WTC11 (cell line): ENCODE results near the gene SLC35F2. TPM values are rescaled to one million over a fixed set of nuclear protein-coding genes. Genes with fewer than 3 reads are reported as not detected.

Experiments used
- ATAC-seq: fragments of 200-7000 bp; cut with Tn5 transposase; 2 replicates; pipeline ENCODE4 v1.10.0; 2021; ENCODE audit warnings: mild to moderate bottlenecking, moderate library complexity
- CTCF ChIA-PET: fragments of 300-600 bp; sonication (Branson Sonifier 250); formaldehyde crosslinking; loops from one replicate; lab custom pipeline; 2021; ENCODE audit warnings: antibody characterized with exemption; lab: Charles Lee
- POLR2A ChIA-PET: fragments of 350-600 bp; sonication (Branson Sonifier 250); formaldehyde crosslinking; loops from one replicate; lab custom pipeline; 2021; ENCODE audit warnings: antibody characterized with exemption; lab: Charles Lee
- DNase-seq: peaks from one replicate; pipeline ENCODE4 v3.0.0; 2021; ENCODE audit warnings: low spot score
- H3K27ac Mint-ChIP-seq: 2 replicates; pipeline ENCODE4 v1.8.0; 2021; ENCODE audit warnings: mixed read lengths
- H3K27me3 Mint-ChIP-seq: 2 replicates; pipeline ENCODE4 v1.8.0; 2021; ENCODE audit warnings: low read depth, mild to moderate bottlenecking, moderate library complexity, mixed read lengths
- H3K36me3 Mint-ChIP-seq: 2 replicates; pipeline ENCODE4 v1.8.0; 2021; ENCODE audit warnings: mixed read lengths
- H3K4me1 Mint-ChIP-seq: 2 replicates; pipeline ENCODE4 v1.8.0; 2022; ENCODE audit warnings: mixed read lengths
- H3K4me3 Mint-ChIP-seq: 2 replicates; pipeline ENCODE4 v1.8.0; 2021; ENCODE audit warnings: mild to moderate bottlenecking, moderate library complexity, mixed read lengths
- H3K9me3 Mint-ChIP-seq: 2 replicates; pipeline ENCODE4 v1.8.0; 2021; ENCODE audit warnings: mixed read lengths
- AFF4 ChIP-seq: sonication (generic); formaldehyde crosslinking; IDR thresholded peaks from 2 replicates; pipeline ENCODE4 v1.8.1; 2023; ENCODE audit warnings: mild to moderate bottlenecking, missing genetic modification reagents, borderline replicate concordance
- CTCF ChIP-seq: fragments of 200-600 bp; IDR thresholded peaks from 2 replicates; pipeline ENCODE4 v1.8.0; 2022; ENCODE audit warnings: antibody characterized with exemption
- ETV6 ChIP-seq: sonication (generic); formaldehyde crosslinking; IDR thresholded peaks from 2 replicates; pipeline ENCODE4 v1.8.1; 2022; ENCODE audit warnings: mild to moderate bottlenecking, missing genetic modification reagents
- GABPB1 ChIP-seq: sonication (generic); formaldehyde crosslinking; IDR thresholded peaks from 2 replicates; pipeline ENCODE4 v1.8.1; 2023; ENCODE audit warnings: mild to moderate bottlenecking, missing genetic modification reagents
- NFE2L1 ChIP-seq: sonication (generic); formaldehyde crosslinking; IDR thresholded peaks from 2 replicates; pipeline ENCODE4 v1.8.1; 2023; ENCODE audit warnings: missing genetic modification reagents
- RORB ChIP-seq: fragments of 250-450 bp; sonication (Bioruptor Pico); IDR thresholded peaks from 2 replicates; pipeline ENCODE4 v1.9.0; 2021; ENCODE audit warnings: mild to moderate bottlenecking
- ZNF416 ChIP-seq: fragments of 250-450 bp; sonication (Bioruptor Pico); IDR thresholded peaks from 2 replicates; pipeline ENCODE4 v1.9.0; 2021; ENCODE audit warnings: mild to moderate bottlenecking, inconsistent platforms
- total RNA-seq: library from RNA; stranded (reverse); gene quantifications from 3 replicates; pipeline ENCODE4 v1.2.3, GENCODE V29; 2021
- TF ChIP-seq, protein P1 (sequence below): fragments of 250-450 bp; sonication (Bioruptor Pico); IDR thresholded peaks from 2 replicates; pipeline ENCODE4 v1.9.0; 2021; ENCODE audit warnings: mild to moderate bottlenecking, borderline replicate concordance
- TF ChIP-seq, protein P2 (sequence below): fragments of 250-450 bp; sonication (Bioruptor Pico); IDR thresholded peaks from 2 replicates; pipeline ENCODE4 v1.8.0; 2021; ENCODE audit warnings: mild to moderate bottlenecking

SLC35F2 gene
- total RNA-seq, 1 experiment from 2014 or later: 27.1 TPM

DNA sequence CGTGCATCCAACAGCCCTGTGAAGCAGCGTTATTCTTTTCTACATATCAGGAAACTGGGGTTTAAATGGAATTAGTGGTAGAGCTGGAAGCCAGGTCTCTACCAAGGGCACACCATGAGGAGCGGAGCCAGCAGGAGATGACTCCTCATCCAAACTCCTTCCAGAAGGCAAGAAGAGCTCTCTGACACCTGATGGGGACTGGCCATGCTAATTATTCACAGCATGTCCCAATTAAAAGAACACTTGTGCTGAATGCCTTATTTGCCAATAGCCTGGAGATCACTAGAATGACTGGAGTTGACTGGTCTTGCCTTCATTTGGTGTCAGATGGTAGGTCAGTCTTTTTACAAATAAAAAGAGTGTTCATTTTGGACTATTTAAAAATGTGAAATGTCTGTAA lies 113.9 kb downstream of the SLC35F2 start (continued):
- no peak for TF ChIP-seq AFF4 (CRISPR knock-in tag)

DNA sequence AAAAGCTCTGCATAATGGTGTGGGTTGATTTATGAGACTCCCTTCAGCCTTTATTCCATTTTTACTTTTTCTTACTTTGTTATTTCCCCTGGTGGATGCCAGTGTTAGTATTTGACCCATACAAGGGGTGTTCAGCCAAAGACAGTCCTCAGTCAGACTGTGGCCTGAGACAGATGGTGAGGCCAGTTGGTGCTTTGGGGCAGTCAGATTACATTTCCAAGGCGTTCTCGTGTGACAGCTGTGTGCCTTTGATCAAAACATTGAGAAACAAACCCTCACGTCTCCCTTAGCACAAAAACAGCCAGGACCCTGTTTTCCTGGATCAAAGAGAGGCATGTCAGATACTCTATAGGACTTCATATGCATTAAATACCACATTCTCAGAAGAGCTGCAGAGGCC lies 115.4 kb downstream of the SLC35F2 start:
- no peak for DNase-seq
- ATAC-seq: no peak
- H3K27me3 Mint-ChIP-seq: peaks cover 34% of the 10 kb centered on the region
- no peaks in the 10 kb centered on the region for H3K9me3 Mint-ChIP-seq
- peaks cover 16% of the 10 kb centered on the region for H3K4me1 Mint-ChIP-seq
- H3K27ac Mint-ChIP-seq: no peak overlapping the region
- ChIA-PET CTCF (no interaction called here), POLR2A (no interaction called here)
- H3K36me3 Mint-ChIP-seq: no peaks in the 10 kb centered on the region
- no peak for TF ChIP-seq ETV6
- H3K4me3 Mint-ChIP-seq: no peak overlapping the region

DNA sequence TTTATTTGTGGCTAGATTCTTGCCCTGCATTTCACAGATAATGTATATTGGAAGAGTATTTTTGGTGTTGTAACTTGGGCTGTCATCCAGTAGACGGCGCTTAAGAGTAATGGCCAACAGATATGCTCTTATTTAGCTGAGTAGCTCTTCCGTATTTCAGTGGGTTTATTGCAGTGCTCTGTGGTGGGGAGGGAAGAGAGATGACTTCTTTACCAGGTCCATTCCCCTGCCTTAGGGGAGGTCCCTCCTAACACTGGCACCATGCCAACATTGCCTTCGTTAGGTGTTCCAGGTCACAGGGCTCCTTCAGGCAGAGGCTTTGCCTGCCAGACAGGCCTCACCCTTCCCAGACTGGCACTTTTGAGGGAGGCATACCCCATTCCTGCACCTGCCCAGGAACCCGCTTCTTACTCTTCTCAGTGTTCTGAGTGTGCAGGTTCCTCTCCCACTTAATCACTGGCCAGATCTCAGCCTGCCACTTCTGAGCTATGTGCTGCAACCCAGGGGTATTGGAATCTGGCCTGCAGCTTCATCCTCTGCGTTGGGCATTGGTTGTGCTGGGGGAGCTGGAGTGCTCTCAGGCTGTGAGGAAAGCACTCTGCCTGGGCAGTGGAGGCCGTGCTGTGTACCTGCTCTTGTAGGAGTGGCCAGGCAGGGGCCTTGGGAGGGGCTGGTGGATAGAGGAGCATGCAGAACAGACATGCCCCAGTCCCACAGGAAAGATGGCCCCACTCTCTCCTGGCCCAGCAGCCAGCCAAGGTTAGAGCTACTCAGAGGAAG lies 117.4 kb downstream of the SLC35F2 start:
- Mint-ChIP-seq H3K27ac (no peak overlapping the region), H3K4me3 (no peak overlapping the region), H3K36me3 (no peaks in the 10 kb centered on the region), H3K4me1 (peaks cover 16% of the 10 kb centered on the region), H3K27me3 (peaks cover 51% of the 10 kb centered on the region), H3K9me3 (no peaks in the 10 kb centered on the region)
- ChIA-PET CTCF (interaction anchor here (0.5 to 2.8 kb wide), 34 partner anchors 9 to 357 kb away, joined by 3 to 28 read pairs (median 4); partner anchors contain the start of gene CUL5), POLR2A (no interaction called here)
- DNase-seq: no peak
- peak; percentile 86 for ATAC-seq
- TF ChIP-seq ZNF416 (CRISPR knock-in tag): no peak
- TF ChIP-seq, protein P1, sequence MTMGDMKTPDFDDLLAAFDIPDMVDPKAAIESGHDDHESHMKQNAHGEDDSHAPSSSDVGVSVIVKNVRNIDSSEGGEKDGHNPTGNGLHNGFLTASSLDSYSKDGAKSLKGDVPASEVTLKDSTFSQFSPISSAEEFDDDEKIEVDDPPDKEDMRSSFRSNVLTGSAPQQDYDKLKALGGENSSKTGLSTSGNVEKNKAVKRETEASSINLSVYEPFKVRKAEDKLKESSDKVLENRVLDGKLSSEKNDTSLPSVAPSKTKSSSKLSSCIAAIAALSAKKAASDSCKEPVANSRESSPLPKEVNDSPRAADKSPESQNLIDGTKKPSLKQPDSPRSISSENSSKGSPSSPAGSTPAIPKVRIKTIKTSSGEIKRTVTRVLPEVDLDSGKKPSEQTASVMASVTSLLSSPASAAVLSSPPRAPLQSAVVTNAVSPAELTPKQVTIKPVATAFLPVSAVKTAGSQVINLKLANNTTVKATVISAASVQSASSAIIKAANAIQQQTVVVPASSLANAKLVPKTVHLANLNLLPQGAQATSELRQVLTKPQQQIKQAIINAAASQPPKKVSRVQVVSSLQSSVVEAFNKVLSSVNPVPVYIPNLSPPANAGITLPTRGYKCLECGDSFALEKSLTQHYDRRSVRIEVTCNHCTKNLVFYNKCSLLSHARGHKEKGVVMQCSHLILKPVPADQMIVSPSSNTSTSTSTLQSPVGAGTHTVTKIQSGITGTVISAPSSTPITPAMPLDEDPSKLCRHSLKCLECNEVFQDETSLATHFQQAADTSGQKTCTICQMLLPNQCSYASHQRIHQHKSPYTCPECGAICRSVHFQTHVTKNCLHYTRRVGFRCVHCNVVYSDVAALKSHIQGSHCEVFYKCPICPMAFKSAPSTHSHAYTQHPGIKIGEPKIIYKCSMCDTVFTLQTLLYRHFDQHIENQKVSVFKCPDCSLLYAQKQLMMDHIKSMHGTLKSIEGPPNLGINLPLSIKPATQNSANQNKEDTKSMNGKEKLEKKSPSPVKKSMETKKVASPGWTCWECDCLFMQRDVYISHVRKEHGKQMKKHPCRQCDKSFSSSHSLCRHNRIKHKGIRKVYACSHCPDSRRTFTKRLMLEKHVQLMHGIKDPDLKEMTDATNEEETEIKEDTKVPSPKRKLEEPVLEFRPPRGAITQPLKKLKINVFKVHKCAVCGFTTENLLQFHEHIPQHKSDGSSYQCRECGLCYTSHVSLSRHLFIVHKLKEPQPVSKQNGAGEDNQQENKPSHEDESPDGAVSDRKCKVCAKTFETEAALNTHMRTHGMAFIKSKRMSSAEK (CRISPR knock-in tag): no peak
- TF ChIP-seq GABPB1 (CRISPR knock-in tag): no peak
- TF ChIP-seq NFE2L1: no peak
- TF ChIP-seq CTCF: peak; percentile 46
- TF ChIP-seq RORB (CRISPR knock-in tag): no peak
- TF ChIP-seq, protein P2, sequence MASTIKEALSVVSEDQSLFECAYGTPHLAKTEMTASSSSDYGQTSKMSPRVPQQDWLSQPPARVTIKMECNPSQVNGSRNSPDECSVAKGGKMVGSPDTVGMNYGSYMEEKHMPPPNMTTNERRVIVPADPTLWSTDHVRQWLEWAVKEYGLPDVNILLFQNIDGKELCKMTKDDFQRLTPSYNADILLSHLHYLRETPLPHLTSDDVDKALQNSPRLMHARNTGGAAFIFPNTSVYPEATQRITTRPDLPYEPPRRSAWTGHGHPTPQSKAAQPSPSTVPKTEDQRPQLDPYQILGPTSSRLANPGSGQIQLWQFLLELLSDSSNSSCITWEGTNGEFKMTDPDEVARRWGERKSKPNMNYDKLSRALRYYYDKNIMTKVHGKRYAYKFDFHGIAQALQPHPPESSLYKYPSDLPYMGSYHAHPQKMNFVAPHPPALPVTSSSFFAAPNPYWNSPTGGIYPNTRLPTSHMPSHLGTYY (CRISPR knock-in tag): no peak

Other genes starting within 250 kb of the SLC35F2 start
- gene SLN, start 146.7 kb downstream of the SLC35F2 start, total RNA-seq: not detected in 3 replicates
- 9.5 to 12.1 TPM (median 10.6 TPM) in 3 replicates for gene RAB39A, start 69.7 kb upstream of the SLC35F2 start, total RNA-seq
- 30.0 to 31.4 TPM (median 30.4 TPM) in 3 replicates for gene CUL5, start 150.1 kb upstream of the SLC35F2 start, total RNA-seq